DND-41 (cell line): ENCODE measurements around the gene AKAP13.

Source experiments
- CTCF ChIP-seq: IDR thresholded peaks from 2 replicates; pipeline ENCODE4 v1.5.1; 2012; ENCODE audit warnings: borderline replicate concordance, low read length, moderate library complexity, mild to moderate bottlenecking; ENCODE audit not compliant: poor library complexity, severe bottlenecking; ENCODE audit errors: extremely low read depth
- EZH2 ChIP-seq: IDR thresholded peaks from 3 replicates; pipeline ENCODE4 v1.6.1; 2012; ENCODE audit warnings: borderline replicate concordance, low read depth, mild to moderate bottlenecking, moderate library complexity, low read length, inconsistent platforms; ENCODE audit not compliant: severe bottlenecking

GRCh38 chr15:85515212-85515611 is 134.8 kb downstream of the AKAP13 start:
- no peak for TF ChIP-seq CTCF
- TF ChIP-seq EZH2, result no peak
